Measurements from ENCODE around the gene SFTPB.

The SFTPB gene

DNA sequence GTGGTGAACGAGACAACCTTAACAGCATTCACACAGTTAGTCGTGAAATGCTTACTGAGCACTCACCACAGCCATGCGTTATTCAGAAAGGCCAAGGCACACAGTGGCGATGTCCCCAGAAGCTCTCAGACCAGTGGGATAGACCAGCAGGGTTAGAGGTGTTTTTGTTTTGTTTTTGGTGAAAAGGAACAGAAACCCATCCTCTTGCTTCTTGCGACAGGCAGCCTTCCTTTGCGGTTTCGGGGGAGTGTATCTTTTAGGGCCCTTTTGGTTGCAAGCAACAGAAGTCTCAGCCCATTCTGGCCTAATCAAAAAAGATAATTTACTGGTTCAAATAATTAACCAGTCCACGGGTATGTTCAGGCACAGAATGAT lies 30.9 kb upstream of the SFTPB start:
- no peak for ATAC-seq
- TF ChIP-seq TCF4 (CRISPR knock-in tag; IDR thresholded peaks at IDR 0.05; ENCODE audit: borderline replicate concordance): no peak
- TF ChIP-seq, protein P1, sequence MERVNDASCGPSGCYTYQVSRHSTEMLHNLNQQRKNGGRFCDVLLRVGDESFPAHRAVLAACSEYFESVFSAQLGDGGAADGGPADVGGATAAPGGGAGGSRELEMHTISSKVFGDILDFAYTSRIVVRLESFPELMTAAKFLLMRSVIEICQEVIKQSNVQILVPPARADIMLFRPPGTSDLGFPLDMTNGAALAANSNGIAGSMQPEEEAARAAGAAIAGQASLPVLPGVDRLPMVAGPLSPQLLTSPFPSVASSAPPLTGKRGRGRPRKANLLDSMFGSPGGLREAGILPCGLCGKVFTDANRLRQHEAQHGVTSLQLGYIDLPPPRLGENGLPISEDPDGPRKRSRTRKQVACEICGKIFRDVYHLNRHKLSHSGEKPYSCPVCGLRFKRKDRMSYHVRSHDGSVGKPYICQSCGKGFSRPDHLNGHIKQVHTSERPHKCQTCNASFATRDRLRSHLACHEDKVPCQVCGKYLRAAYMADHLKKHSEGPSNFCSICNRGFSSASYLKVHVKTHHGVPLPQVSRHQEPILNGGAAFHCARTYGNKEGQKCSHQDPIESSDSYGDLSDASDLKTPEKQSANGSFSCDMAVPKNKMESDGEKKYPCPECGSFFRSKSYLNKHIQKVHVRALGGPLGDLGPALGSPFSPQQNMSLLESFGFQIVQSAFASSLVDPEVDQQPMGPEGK (CRISPR knock-in tag; IDR thresholded peaks at IDR 0.05; ENCODE audit: borderline replicate concordance): no peak

DNA sequence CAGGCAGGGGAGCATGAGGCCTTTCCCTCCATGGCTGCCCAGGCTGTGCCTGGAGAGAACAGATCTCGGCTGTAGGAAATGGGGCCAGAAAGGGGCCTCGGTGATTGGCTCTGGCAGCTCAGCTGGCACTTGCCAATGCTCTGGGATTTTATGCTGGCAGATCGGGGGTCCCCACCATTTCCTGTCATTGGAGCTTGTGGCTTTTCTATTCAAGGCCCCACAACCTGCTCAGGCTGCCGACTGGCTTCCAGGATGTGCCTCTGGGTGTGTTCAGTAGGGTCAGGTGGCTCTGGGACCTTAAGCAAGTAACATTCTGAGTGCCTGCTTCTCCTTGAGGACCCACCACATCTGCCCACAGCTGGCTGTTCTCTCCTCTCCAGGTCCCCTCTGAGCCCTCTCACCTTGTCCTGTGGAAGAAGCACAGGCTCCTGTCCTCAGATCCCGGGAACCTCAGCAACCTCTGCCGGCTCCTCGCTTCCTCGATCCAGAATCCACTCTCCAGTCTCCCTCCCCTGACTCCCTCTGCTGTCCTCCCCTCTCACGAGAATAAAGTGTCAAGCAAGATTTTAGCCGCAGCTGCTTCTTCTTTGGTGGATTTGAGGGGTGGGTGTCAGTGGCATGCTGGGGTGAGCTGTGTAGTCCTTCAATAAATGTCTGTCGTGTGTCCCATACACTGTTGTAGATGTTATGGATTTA lies 30.3 kb upstream of the SFTPB start:
- ATAC-seq: no peak
- TF ChIP-seq, protein P2, sequence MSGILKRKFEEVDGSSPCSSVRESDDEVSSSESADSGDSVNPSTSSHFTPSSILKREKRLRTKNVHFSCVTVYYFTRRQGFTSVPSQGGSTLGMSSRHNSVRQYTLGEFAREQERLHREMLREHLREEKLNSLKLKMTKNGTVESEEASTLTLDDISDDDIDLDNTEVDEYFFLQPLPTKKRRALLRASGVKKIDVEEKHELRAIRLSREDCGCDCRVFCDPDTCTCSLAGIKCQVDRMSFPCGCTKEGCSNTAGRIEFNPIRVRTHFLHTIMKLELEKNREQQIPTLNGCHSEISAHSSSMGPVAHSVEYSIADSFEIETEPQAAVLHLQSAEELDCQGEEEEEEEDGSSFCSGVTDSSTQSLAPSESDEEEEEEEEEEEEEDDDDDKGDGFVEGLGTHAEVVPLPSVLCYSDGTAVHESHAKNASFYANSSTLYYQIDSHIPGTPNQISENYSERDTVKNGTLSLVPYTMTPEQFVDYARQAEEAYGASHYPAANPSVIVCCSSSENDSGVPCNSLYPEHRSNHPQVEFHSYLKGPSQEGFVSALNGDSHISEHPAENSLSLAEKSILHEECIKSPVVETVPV (CRISPR knock-in tag; IDR thresholded peaks at IDR 0.05): no peak
- no peak for TF ChIP-seq GLIS3 (CRISPR knock-in tag; IDR thresholded peaks at IDR 0.05)
- no peak for TF ChIP-seq OSR1 (CRISPR knock-in tag; IDR thresholded peaks at IDR 0.05)
- TF ChIP-seq RARB (CRISPR knock-in tag; IDR thresholded peaks at IDR 0.05): no peak
- no peak for TF ChIP-seq TOX (CRISPR knock-in tag; IDR thresholded peaks at IDR 0.05; ENCODE audit: borderline replicate concordance)
- TF ChIP-seq ZFP3 (CRISPR knock-in tag; IDR thresholded peaks at IDR 0.05): no peak
- TF ChIP-seq, protein P1 (CRISPR knock-in tag; IDR thresholded peaks at IDR 0.05; ENCODE audit: borderline replicate concordance): no peak
- no peak for TF ChIP-seq SNAI2 (CRISPR knock-in tag; IDR thresholded peaks at IDR 0.05)
- TF ChIP-seq ZNF70 (CRISPR knock-in tag; IDR thresholded peaks at IDR 0.05): no peak

DNA sequence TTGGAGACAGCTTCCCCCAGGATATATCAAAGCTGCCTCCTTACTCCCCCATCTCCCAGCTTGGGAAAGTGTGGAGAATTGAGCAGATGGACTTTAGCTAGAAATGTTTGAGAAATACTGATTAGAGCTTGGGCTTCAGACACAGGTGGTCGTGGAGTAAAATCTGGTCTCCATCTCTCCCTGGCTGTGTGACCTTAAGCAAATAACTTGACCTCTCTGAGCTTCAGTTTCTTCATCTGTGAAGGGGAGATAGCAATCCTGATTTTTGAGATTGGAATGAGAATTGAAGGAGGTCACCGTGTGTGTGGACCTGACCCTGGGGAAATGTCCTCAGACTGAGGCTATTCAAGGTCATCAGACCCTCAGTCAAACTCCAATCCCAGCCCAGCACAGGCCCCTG lies 29.7 kb upstream of the SFTPB start:
- no peak for ATAC-seq
- TF ChIP-seq CSDC2 (CRISPR knock-in tag; IDR thresholded peaks at IDR 0.05) (no peak), ZNF8 (CRISPR knock-in tag; IDR thresholded peaks at IDR 0.05) (no peak), ZFP30 (CRISPR knock-in tag; IDR thresholded peaks at IDR 0.05) (no peak)

DNA sequence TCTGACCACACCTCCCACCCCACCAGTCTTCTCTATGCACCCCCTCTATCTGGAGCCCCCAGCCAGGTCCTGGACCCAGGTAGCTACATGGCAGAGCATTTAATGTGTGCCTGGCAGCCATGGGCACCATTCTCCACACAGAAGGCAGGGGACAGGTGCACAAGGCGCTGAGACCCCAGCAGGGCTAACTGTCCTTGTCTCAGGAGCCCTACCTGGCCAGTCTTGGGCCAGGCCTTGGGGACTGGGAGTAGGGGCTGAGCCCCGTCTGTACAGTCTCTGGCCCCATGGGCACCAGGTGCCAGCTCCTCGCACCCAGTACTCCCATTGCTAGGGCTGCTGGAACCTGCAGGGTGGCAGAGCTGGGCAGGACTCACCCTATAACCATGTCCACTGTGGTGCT lies 29.1 kb upstream of the SFTPB start:
- ATAC-seq: no peak
- TF ChIP-seq TOX (CRISPR knock-in tag; IDR thresholded peaks at IDR 0.05; ENCODE audit: borderline replicate concordance): no peak

DNA sequence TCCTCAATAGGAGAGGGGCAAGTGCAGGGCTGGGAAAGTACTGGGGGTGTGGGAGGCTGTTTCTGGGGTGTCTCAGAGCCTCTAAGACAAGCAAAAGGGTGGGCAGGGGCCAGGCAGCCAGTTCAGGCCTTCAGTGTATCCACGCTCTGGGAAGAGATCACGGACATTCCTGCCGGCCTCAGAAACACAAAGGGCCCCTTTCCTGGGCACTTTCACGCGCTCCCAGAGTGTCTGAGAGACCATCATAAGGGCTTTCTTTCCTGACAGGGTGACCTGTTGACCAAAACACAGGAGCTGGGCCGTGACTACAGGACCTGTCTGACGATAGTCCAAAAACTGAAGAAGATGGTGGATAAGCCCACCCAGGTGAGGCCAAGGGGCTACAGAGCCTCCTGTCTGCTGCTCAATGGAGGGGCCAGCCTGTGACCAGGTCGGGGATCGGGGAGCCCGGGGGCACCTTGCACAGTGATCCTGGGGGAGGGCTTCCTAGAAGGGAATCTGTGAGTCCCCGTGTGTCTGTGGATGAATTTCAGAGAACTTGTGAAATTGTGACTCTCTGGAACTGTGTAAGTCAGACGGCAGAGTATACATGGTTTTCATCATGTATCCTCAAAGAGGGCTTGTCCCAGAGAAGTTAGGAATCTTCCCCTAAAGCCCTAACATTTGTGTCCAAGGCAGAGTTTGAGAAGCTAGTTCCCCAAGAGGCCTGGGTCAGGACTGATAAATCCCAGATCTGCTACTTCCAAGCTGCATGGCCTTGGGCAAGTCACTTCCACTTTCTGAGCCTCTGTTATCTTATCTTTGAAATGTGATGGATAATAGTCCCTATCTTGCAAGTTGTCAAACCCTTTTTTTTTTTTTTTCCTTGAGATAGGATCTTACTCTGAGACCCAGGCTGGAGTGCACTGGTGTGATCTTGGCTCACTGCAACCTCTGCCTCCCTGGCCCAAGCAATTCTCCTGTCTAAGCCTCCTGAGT lies 28.0 kb upstream of the SFTPB start:
- no peak for TF ChIP-seq RARB (CRISPR knock-in tag; IDR thresholded peaks at IDR 0.05)
- TF ChIP-seq, protein P3, sequence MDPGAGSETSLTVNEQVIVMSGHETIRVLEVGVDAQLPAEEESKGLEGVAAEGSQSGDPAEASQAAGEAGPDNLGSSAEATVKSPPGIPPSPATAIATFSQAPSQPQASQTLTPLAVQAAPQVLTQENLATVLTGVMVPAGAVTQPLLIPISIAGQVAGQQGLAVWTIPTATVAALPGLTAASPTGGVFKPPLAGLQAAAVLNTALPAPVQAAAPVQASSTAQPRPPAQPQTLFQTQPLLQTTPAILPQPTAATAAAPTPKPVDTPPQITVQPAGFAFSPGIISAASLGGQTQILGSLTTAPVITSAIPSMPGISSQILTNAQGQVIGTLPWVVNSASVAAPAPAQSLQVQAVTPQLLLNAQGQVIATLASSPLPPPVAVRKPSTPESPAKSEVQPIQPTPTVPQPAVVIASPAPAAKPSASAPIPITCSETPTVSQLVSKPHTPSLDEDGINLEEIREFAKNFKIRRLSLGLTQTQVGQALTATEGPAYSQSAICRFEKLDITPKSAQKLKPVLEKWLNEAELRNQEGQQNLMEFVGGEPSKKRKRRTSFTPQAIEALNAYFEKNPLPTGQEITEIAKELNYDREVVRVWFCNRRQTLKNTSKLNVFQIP (CRISPR knock-in tag; IDR thresholded peaks at IDR 0.05; ENCODE audit: borderline replicate concordance, low read depth): no peak
- TF ChIP-seq, protein P2 (CRISPR knock-in tag; IDR thresholded peaks at IDR 0.05): no peak
- TF ChIP-seq BACH2 (CRISPR knock-in tag; IDR thresholded peaks at IDR 0.05; ENCODE audit: borderline replicate concordance): no peak
- TF ChIP-seq, protein P4, sequence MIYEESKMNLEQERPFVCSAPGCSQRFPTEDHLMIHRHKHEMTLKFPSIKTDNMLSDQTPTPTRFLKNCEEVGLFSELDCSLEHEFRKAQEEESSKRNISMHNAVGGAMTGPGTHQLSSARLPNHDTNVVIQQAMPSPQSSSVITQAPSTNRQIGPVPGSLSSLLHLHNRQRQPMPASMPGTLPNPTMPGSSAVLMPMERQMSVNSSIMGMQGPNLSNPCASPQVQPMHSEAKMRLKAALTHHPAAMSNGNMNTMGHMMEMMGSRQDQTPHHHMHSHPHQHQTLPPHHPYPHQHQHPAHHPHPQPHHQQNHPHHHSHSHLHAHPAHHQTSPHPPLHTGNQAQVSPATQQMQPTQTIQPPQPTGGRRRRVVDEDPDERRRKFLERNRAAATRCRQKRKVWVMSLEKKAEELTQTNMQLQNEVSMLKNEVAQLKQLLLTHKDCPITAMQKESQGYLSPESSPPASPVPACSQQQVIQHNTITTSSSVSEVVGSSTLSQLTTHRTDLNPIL (CRISPR knock-in tag; IDR thresholded peaks at IDR 0.05; ENCODE audit: low read depth): no peak
- no peak for TF ChIP-seq ZFP3 (CRISPR knock-in tag; IDR thresholded peaks at IDR 0.05)
- TF ChIP-seq ESRRG (CRISPR knock-in tag; IDR thresholded peaks at IDR 0.05): no peak
- no peak for TF ChIP-seq ISL1 (CRISPR knock-in tag; IDR thresholded peaks at IDR 0.05)
- TF ChIP-seq ZNF565 (CRISPR knock-in tag; conservative IDR thresholded peaks at IDR 0.05; ENCODE audit: low read depth): no peak
- no peak for TF ChIP-seq CSDC2 (CRISPR knock-in tag; IDR thresholded peaks at IDR 0.05)
- ATAC-seq: no peak
